ENCODE measurements around the gene AKAP13. TPM values are rescaled to one million over a fixed set of nuclear protein-coding genes. Genes with fewer than 3 reads are reported as not detected.

The AKAP13 gene
- total and polyA plus RNA-seq, 2 of the 13 experiments (the other 11 are each of a cell fraction or from before 2014, with no cell fraction given): 6.7 to 27.1 TPM

- 97% methylated on average over 6 of the region's 6 CpGs for WGBS (ENCODE audit: low lambda C conversion rate)
- POLR2A ChIA-PET: no interaction called here
- FAIRE-seq: no peak
- TF ChIP-seq, protein P1, sequence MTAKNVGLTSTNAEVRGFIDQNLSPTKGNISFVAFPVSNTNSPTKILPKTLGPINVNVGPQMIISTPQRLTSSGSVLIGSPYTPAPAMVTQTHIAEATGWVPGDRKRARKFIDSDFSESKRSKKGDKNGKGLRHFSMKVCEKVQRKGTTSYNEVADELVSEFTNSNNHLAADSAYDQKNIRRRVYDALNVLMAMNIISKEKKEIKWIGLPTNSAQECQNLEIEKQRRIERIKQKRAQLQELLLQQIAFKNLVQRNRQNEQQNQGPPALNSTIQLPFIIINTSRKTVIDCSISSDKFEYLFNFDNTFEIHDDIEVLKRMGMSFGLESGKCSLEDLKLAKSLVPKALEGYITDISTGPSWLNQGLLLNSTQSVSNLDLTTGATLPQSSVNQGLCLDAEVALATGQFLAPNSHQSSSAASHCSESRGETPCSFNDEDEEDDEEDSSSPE (CRISPR knock-in tag; IDR thresholded peaks at IDR 0.05): no peak
- TF ChIP-seq SKI (IDR thresholded peaks at IDR 0.05; ENCODE audit: partially characterized antibody): no peak
- TF ChIP-seq, protein P2, sequence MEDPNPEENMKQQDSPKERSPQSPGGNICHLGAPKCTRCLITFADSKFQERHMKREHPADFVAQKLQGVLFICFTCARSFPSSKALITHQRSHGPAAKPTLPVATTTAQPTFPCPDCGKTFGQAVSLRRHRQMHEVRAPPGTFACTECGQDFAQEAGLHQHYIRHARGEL (CRISPR knock-in tag; IDR thresholded peaks at IDR 0.05): no peak
- TF ChIP-seq, protein P3, sequence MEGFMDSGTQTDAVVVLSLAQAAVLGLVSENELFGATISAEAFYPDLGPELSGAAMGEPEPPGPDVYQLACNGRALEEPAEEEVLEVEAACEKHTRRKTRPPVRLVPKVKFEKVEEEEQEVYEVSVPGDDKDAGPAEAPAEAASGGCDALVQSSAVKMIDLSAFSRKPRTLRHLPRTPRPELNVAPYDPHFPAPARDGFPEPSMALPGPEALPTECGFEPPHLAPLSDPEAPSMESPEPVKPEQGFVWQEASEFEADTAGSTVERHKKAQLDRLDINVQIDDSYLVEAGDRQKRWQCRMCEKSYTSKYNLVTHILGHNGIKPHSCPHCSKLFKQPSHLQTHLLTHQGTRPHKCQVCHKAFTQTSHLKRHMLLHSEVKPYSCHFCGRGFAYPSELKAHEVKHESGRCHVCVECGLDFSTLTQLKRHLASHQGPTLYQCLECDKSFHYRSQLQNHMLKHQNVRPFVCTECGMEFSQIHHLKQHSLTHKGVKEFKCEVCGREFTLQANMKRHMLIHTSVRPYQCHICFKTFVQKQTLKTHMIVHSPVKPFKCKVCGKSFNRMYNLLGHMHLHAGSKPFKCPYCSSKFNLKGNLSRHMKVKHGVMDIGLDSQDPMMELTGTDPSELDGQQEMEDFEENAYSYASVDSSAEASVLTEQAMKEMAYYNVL (CRISPR knock-in tag; IDR thresholded peaks at IDR 0.05; ENCODE audit: borderline replicate concordance): no peak
- TF ChIP-seq RCOR2 (CRISPR knock-in tag; IDR thresholded peaks at IDR 0.05): no peak
- no peak for TF ChIP-seq KAT7 (CRISPR knock-in tag; IDR thresholded peaks at IDR 0.05; ENCODE audit: borderline replicate concordance)
- TF ChIP-seq ZNF367 (CRISPR knock-in tag; IDR thresholded peaks at IDR 0.05; ENCODE audit: borderline replicate concordance): no peak
- no peak for TF ChIP-seq SOX5 (CRISPR knock-in tag; IDR thresholded peaks at IDR 0.05; ENCODE audit: borderline replicate concordance)
- TF ChIP-seq ZNF33B (CRISPR knock-in tag; IDR thresholded peaks at IDR 0.05): no peak
- TF ChIP-seq NFRKB (IDR thresholded peaks at IDR 0.05): no peak
- no peak for TF ChIP-seq AKNA (CRISPR knock-in tag; IDR thresholded peaks at IDR 0.05; ENCODE audit: borderline replicate concordance)
- no peak for TF ChIP-seq ZNF530 (CRISPR knock-in tag; IDR thresholded peaks at IDR 0.05; ENCODE audit: low read depth)
- TF ChIP-seq ATF7-NPFF (CRISPR knock-in tag; IDR thresholded peaks at IDR 0.05; ENCODE audit: low read depth): no peak
Measured at GRCh38 chr15:85430406-85431204, 50.2 kb downstream of the AKAP13 start.

More at GRCh38 chr15:85430406-85431204, 50.2 kb downstream of the AKAP13 start:
- intact Hi-C loops (cut with micrococcal nuclease; ENCODE audit: unreplicated experiment) (no loop called here), in situ Hi-C loops (cut with HindIII; ENCODE audit: extremely low pct_ligation_motif_present, low pct_unique_long_range_greater_than_20kb) (no loop called here)
- no peaks in the 10 kb centered on the region for H3K27me3 ChIP-seq (ENCODE audit: control insufficient read depth in 1 of 2, insufficient read depth in 2 of 2, low read length in 2 of 2)
- no peak overlapping the region for H3K4me3 ChIP-seq (replicated peaks in 1 of 3; ENCODE audit: insufficient read depth in 1 of 3, low read depth in 2 of 3, low read length in 3 of 3)
- H3K9ac ChIP-seq (ENCODE audit: insufficient read depth, low read depth, low read length): no peak overlapping the region
- H3K4me2 ChIP-seq (ENCODE audit: low read depth, low read length): no peak overlapping the region
- ATAC-seq (no peak), DNase-seq (ENCODE audit: low spot score) (no peak)
- no peak overlapping the region for H3K27ac ChIP-seq (ENCODE audit: extremely low read length, insufficient read depth, low read length)
- no peaks in the 10 kb centered on the region for H3K9me3 ChIP-seq (ENCODE audit: low read length)
- peaks cover 28% of the 10 kb centered on the region for H3K79me2 ChIP-seq (ENCODE audit: insufficient read depth, low read length)
- peaks cover 16% of the 10 kb centered on the region; the same call in 1 of the 2 replicates for H3K4me1 ChIP-seq (ENCODE audit: insufficient read depth, low read length)
- no peaks in the 10 kb centered on the region for H3K36me3 ChIP-seq (replicated peaks in 1 of 2; ENCODE audit: control insufficient read depth in 1 of 2, insufficient read depth in 2 of 2, low read length in 2 of 2)
- no TSS peak for BruUV-seq (replicated peaks)
- H2AFZ ChIP-seq (ENCODE audit: low read length): no peak overlapping the region
- no peaks in the 10 kb centered on the region for H4K20me1 ChIP-seq (ENCODE audit: insufficient read depth, low read length)
- CTCF ChIA-PET (ENCODE audit: low intra/inter-chr PET ratio, low total read pairs): no interaction called here
